Amygdala (tissue), 56 donors: ENCODE measurements around the gene JMJD1C.
"Not testable (repeated sequence)": the region's sequence is repeated elsewhere in the genome, so short reads cannot be mapped to it uniquely, and the experiment has no call there.

ENCODE experiments used
- DNase-seq, 56 donors: peaks; one replicate each; lab custom pipeline; 2025; lab: John Stamatoyannopoulos, UW

The JMJD1C gene

DNA sequence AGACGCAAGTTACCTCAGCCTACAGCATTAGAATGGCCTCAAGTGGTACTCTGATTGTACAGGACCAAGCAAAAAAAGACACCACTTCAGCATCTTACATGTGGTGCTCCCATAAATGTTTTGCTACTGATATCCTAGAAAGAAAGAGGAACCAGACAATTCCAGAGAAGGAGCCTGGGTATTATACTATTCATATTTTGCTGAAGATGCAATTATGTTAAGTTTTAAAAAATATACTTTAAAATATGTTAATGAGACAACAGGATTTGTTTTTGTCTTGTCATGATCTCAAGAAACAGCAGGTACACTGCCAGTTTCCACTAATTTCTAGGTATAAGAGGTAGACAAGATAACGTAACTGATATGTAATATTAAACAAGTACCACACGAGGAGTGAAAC is 92.6 kb downstream of the JMJD1C start:
- DNase-seq: no peak

GRCh38 chr10:63369711-63370110 is 96.1 kb downstream of the JMJD1C start:
- DNase-seq: no peak

DNA sequence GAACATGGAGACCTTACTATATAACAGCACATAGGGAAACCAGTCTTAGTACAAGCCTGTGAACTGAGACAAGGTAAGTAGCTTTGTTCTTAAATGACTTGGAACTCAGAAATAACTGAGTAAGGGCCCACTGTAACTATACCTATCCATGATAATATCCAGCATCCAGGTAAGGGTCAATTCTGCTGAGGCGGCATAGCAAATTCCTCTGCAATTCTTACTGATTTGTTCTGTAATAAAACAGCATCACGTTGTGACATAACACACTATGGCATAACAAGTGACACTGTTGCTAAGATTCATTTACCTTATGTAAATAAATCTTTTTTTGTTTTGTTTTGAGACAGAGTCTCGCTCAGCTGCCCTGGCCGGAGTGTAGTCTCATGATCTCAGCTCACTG is 97.4 kb downstream of the JMJD1C start:
- no peak for DNase-seq

GRCh38 chr10:63366933-63367332 is 98.8 kb downstream of the JMJD1C start:
- no peak for DNase-seq

DNA sequence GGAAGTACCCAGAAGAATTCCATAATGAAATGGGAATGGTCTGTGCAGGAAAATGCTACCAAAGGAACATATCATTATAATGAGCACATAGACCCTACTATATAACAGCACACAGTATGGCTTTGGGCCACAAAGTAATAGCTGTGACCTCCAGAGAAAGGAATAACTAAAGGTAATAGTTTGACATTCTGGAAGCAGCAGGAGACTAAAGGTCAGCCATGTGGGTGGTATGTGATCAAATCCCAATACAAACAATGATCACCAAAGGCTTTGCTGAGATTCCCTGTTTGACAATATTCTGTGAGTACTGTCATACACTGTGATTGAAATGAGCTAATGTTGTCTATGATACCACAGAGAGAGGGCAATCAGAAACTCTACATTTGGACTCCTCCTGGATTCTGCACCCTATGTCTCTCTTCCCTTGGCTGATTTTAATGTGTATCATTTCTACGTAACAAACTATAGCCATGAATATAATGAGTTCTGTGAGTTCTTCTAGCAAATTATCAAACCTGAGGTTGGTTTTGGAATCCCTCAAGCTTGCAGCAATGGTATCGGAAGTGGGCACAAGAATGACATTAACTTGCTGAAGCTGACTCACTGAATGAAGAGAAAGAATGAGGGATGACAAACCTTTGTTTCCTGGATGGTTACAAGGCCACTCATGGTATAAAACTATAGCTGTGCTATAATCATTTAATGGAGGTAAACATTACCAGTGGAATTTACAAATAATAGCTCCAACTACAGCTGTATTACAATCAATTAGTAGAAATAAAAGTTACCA is 99.6 kb downstream of the JMJD1C start:
- DNase-seq: no peak

DNA sequence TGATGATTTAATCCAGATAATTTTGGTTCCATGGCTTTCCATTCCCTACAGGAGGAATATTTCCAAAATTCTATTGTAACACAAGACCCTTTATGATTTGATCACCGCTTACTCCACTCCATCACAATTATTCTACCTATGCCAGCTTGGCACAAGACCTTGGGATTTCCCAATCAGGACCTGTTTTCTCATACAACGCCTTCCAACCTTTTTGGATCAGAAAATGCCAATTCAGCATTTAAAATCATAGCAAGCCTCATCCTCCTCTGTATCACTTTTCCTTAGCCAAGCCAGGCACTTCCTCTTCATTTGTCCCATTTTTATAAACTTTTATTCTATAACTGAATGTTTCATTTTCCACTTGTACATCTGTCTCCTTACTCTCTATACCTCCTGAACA is 100.9 kb downstream of the JMJD1C start:
- DNase-seq: no peak

GRCh38 chr10:63363951-63364350 is 101.8 kb downstream of the JMJD1C start:
- no peak for DNase-seq

DNA sequence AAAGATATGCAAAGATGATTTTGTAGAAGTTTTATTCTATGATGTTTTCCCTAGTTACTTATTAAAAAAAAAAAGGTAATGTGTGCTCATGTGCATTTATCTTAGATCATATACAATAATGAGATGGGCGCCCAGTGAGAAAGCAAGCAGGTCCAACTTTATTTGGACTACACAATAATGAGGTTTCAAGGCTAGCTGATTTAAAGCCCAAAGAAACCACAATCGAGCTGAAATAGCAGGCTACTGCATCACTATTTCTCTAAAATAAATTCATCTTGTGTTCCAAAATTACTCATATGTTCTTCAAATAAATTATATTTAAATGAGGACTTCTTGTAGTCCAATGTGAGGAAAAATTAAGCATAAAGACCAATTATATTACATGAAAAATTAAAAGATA is 110.1 kb downstream of the JMJD1C start:
- DNase-seq: no peak

GRCh38 chr10:63352976-63353375 is 112.8 kb downstream of the JMJD1C start:
- DNase-seq: no peak

DNA sequence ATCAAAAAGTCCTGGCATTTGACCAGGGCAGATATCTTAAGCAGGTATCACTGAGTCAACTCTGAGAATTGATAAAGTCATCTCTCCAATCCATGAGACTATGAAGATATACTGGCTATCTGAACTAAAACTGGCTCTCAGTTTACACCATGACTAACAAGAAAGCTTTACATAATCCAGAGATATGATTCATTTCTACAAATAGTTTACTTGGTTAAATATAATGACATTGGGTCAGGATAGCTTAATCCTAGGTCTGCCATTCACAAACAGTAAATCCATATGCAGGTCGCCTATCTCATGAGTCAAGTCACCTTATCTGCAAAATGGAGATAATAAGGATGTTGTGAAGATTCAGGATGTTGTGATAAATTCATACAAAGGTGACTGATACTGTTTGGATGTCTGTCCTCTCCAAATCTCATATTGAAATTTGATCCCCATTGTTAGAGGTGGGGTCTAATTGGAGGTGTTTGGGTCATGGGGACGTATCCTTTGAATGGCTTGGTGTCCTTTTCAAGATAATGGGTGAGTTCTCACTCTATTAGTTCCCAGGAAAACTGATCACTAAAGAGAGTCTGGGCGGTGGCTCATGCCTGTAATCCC is 117.4 kb downstream of the JMJD1C start:
- no peak for DNase-seq

DNA sequence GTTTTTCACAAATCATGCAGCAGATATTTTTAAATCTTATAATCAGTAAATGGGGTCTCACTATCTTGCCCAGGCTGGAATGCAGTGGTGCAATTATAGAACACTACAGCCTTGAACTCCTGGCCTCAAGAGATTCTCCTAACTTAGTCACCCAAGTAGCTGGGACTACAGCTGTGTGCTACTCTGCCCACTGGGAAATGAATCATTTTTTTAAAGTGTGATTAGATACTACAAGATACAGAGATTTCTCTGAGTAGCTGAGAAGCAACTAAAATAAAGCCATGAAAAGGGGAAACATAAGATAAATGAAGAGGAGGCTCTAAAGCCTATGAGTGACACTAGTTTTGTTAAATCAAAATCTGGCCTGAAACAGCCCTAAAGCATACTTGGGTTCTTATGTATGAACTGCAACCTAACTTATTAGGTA is 119.7 kb downstream of the JMJD1C start:
- no peak for DNase-seq

DNA sequence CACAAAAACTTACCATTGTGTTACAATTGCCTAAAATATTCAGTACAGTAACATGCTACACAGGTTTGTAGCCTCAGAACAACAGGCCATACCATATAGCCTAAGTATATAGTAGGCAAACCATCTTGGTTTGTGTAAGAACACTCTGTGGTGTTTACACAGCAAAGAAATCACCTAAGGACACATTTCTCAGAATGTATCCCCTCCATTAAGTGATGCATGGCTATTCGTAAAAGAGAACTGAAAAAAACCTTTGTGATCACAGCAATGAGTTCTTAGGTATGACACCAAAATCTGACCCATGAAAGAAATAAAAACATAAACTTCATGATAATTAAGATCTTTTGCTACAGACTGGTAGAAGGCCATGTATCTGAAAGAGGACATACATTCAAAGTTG is 121.5 kb downstream of the JMJD1C start:
- no peak for DNase-seq

DNA sequence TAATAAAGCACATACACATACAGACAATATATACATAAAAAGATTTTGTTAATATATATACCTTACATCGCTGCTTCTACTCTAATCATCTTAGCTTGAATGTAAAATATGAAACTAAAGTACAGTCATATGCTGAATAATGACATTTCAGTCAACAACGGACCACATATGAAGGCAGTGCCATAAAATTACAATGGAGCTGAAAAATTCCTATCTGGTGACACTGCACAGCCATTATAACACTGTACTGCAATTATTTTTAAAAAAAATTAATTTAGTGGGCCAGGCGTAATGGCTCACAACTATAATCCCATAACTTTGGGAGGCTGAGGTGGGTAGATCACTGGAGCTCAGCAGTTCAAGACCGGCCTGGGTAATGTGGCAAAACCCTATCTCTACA is 122.3 kb downstream of the JMJD1C start:
- no peak for DNase-seq

- not testable (repeated sequence) for DNase-seq
Observed at GRCh38 chr10:63339640-63340039, 126.1 kb downstream of the JMJD1C start.

- DNase-seq: no peak
Observed at GRCh38 chr10:63337455-63338251, 128.1 kb downstream of the JMJD1C start.

DNA sequence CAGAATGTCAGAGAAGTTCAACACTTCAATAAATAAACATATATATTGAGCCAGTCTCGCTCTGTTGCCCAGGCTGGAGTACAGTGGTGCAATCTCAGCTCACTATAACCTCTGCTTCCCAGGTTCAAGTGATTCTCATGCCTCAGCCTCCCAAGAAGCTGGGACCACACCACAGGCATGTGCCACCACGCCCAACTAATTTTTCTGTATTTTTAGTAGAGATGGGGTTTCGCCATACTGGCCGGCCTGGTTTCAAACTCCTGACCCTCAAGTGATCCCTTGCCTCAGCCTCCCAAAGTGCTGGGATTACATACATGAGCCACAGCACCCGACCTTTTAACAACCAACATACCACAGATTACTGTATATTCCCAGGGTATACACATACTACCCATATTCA is 134.2 kb downstream of the JMJD1C start:
- DNase-seq: no peak

GRCh38 chr10:63324495-63324854 is 141.3 kb downstream of the JMJD1C start:
- no peak for DNase-seq

- DNase-seq: no peak
Observed at GRCh38 chr10:63323701-63324494, 141.9 kb downstream of the JMJD1C start.

GRCh38 chr10:63320683-63321082 is 145.1 kb downstream of the JMJD1C start:
- DNase-seq: no peak

DNA sequence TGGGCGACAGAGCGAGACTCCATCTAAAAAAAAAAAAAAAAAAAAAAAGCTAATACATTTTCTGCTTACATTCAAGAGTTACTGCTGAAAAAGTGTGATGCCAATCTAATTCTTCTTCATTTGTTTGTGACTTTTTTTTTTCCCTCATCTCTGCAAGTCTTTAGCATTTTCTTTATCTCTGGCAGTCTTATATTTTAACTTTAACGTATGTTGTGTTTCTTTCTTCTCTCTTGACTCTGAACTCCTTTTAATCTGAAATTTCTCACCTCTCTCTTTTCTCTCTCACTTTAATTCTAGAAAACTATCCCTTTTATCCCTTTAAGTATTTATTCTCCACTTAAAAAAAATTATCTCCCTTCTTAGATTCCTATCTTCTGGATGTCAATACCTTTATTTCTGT is 146.5 kb downstream of the JMJD1C start:
- DNase-seq: no peak

- DNase-seq: no peak
Observed at GRCh38 chr10:63318491-63318890, 147.3 kb downstream of the JMJD1C start.
